ENCODE results near the gene SOSTDC1.
"Not testable (repeated sequence)": the region's sequence is repeated elsewhere in the genome, so short reads cannot be mapped to it uniquely, and the experiment has no call there.

Gene SOSTDC1, protein sequence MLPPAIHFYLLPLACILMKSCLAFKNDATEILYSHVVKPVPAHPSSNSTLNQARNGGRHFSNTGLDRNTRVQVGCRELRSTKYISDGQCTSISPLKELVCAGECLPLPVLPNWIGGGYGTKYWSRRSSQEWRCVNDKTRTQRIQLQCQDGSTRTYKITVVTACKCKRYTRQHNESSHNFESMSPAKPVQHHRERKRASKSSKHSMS

DNA sequence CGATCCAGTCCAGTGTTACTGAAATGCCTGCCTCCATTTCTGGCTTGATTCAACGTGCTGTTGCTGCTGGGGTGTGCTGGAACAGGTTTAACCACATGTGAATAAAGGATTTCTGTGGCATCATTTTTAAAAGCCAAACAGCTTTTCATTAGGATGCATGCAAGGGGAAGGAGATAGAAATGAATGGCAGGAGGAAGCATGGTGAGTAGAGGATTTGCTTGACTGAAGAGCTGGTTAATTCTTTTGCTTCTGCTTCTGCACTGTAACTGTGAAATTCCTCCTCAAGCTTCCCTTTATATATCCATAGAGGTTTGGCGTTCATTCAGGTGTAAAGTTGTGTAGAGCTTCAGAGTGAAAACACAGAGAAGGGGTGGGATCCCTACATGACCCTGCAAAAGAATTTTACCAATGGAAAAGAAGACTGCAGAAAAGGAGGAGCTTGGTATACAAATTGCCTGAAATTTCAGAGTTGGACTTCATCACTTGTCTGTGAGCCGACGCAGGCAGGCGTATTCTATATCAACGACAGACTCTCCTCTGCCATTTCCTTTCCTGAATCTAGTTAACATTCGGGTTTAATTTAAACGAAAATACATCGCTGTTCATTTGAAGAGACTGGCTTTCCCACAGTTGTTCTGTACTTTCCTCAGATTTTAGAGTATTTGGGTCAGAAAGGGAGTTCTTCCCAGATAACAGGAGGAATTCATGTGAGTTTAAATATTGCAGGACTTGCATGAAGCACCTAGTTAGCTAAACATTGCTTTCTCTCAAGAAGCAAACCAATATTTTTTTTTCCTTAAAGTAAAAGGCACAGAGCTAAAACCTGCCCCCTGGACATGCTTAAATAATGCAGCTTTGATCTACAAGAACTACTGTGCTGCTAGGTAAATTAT is at the start of gene SOSTDC1:
Gene SOSTDC1 (minus strand): TSS at position 270 of the 893 bp plus-strand sequence. CDS start 70 bp downstream, at position 200.
- no peak for DNase-seq

DNA sequence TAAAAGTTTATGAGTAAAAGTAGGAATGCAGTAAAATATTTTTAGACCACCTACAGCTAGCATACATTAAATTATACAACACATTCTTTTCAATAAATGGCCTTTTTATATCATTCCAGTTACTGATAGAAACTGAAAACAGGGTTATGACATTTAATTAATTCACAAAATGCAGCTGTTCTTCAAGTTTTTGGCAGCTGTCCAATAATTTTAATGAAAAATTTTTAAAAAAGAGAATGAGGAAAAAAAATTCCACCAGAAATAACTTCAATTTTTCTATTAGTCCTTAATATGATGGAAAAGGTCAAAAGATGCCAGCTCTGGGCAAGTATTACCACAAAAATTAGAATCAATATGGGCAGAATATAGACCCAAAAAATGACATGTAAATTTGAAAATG is 49.2 kb upstream of the SOSTDC1 start:
- no peak for DNase-seq

DNA sequence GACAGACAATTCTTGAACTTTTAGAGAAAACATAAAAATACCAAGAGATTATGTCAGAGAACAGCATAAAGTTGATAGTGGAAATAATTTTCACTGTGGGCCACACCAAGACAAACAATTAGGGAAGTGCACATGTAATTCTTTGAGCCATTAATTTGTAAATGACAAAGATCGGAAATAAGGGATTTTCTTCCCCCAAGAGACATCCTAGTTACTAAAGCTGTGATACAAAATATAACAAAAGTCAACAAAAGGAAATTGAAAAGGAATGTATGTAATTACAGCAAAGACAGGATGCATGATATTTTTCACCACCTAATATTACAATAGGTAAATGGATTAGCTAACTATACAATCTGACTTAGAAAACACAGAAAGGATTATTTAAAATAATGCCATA is 48.7 kb upstream of the SOSTDC1 start:
- DNase-seq: no peak

DNA sequence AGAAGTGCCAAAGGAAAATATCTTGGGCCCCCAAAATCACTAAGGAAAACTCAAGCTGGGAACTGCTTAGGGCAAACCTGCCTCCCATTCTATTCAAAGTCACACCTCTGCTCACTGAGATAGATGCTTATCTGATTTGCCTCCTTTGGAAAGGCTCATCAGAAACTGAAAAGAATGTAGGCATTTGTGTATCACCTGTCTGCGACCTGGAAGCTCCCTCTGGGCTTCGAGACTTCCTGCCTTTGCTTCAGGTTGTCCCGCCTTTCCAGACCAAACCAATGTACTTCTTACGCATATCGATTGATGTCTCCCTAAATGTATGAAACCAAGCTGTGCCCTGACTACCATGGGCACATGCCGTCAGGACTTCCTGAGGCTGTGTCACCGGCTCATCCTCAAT is 46.6 kb upstream of the SOSTDC1 start:
- DNase-seq: no peak

DNA sequence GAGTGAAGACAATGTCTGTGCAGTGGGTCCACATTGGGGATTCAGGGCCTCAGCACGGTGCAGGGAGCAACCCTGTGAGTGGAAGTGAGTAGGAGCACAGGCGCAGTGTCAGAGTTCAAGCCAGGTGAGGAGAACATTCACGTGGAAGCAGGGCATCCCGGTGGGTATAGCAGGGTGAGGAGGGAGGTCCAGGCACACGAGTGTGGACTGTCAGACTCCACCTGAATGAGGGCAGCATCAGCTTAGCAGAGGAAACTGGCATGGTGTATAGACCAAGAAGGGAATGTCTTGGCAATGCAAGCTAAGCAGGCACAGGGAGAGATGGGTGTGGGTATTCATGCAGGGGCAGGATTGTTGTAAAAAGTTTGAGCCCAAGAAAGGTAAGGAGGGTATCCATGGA is 45.8 kb upstream of the SOSTDC1 start:
- DNase-seq: no peak

DNA sequence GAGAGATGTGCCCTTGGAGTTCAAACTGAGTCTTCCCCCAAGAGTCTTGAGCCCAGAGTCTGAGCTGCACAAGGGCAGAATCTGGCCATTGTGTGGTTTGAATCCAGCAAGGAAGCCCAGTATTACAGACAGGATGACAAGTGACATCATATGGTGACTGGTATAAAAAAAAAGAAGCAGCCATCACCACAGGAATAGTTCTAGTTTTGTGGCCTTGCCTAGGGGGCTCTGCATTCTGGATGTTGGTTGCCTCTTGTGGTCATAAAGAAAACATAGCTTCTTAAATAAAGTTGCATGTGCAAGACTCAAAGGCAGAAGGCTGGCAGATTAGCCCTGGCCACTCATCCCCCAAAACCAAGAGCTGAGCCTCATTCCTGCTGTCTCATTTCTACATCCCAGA is 44.3 kb upstream of the SOSTDC1 start:
- no peak for DNase-seq

DNA sequence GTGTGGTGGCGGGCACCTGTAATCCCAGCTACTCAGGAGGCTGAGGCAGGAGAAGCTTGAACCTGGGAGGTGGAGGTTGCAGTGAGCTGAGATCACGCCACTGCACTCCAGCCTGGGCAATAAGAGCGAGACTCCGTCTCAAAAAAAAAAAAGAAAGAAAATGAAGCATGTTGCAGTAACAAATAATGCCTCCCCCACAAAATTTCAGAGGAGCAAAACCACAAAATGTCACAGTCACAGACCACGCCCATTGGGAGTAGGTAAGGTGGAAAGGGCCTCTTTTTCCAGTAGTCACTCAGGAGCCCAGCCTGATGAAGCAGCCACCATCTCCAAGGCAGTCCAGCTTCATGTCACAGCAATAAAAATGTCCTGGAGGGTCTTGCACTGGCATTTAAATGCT is 40.9 kb upstream of the SOSTDC1 start:
- not testable (repeated sequence) for DNase-seq

DNA sequence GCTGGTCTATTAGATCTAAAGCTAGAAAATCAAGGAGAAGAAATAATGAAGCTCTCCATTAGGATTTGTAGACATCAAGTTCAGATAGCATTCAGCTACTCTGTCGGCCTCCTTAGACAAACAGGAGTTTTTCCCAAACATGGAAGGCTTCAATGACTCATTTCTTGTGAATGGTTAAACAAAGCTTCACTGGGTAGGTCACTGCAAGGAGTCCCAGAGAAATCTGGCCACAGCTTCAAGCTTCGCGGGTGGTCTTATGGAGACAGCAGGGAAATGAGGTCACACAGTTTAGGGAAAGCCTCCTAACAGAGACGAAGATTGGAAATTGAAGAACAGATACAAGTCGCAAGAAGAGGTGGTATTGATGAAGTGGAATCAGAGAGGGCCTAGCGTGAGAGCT is 38.5 kb upstream of the SOSTDC1 start:
- no peak for DNase-seq

DNA sequence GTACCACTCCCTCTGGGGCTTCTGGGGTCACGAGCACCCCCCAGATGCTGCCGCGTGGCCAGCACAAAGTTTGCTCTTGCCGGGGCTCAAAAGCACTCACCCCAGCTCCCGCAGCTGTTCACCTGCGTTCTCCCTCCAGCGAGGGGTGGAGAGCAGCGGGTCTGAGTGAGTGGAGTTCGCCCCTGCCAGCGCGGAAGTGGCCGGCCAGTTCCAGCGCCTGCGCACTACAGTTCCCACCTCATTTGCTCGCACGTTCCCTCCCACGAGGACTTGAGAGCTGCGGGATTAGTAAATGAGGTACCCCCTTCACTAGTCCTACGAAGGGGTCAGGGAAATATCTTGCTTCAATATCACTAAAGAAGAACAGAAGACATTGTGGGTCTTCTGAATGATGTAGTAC is 36.8 kb upstream of the SOSTDC1 start:
- no peak for DNase-seq

DNA sequence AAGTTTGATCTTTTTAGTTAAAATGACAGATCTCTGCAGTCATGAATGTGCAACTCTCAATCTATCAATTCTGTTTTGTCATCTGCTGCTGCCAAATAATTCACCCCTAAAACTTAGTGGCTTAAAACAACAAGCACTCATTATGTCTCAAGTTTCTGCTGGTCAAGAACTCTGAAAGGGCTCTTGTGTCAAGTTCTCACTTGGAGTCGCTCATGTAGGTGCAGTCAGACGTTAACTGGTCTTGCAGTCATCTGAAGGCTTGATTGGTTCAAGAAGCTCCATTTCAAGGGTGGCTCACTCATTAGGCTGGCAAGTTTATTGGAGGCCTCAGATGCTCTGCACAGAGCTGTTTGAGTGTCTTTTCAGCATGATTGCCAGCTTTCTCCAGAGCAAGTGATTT is 32.6 kb upstream of the SOSTDC1 start:
- no peak for DNase-seq

DNA sequence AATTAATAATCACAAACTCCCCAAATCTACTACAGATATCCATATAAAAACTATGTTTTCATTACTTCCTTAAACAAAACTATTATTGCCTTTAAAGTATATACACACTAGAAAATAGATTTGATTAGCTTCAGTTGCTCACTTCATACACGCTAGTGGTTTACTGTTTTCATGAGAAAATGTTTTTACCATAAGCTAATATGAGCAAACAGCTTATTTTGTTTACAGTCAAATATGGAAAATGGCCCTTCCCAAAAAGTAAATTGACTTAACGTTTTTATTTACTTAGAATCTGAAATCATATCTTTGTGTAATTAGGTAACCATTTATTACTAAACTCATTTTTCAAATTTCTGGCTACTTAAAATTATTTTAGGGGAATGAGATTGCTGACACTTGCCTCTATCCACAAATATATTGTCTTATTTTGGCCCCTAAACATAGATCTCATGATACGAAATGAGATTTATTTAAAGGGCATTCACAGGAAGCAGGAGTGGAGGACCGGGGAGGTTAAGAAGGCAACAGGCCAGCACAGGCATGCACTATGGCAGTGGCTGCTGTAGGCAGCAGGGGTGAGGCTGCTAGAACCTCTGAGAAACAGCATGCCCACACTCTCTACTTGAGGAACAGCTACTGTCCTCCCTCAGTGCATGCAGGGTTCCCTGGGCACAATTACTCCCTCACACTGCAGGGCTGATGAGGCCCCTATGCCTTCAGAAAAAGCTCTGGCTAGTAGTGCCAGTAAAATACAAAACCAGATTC is 29.6 kb upstream of the SOSTDC1 start:
- DNase-seq: no peak

DNA sequence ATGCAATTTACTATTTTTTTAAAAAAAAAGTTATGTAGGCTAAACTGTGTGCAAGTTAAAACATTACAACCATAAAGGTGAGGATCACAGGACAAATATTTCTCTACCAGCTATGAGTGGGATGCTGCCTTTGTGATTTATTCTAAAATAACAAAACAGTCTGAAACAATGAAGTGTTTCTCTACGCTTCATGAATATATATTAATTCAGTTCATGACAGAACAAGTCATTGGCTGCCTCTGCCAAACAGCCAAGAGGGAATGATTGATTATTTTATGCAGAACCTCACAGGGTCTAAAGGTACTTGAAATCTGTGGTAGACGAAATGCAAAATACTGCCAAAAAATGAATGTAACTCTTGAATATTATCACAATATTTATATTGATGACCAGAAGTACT is 29.0 kb upstream of the SOSTDC1 start:
- no peak for DNase-seq

DNA sequence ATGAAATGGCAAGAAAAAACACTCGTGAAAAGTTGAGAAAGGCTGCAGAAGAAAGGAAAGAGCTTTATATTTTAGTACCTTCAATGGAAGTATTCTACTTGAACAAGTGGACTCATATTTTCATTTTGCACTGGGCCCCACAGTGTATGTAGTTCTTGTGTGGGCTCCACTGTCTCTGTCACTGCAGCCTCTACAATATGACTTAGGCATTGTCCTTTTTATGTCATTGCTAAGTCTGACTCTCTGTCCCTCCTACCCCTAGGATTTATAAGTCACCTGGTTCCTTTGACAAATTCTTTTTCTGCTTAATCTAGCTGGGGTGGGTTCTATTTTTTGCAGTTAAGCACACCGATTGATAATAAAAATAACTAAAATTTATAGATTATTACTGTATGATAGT is 27.7 kb upstream of the SOSTDC1 start:
- DNase-seq: no peak

DNA sequence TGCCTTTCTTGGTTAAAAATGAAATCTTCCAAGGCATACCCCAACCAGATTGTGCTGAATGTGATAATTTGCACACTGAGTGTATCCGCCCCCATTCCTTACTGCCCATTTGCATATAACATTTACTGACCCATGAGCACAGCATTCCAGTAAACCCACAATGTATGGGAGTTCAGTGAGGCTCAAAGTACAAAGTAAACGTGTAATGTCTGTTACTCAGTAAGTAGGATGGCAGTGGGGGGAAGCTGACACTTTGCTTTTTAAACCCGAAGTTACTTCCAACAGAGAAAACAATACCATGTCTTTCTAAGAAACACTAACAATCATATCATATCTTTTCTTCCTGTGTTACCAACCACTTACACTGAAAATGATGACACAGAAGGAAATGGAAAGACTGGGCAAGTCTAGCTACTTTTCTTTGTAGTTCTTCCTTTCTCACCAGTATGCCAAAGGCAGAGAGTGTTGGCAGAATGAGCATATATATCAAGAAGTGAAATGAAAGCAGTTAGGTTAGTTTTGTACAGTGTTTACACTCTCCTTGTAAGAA is 27.1 kb upstream of the SOSTDC1 start:
- no peak for DNase-seq

DNA sequence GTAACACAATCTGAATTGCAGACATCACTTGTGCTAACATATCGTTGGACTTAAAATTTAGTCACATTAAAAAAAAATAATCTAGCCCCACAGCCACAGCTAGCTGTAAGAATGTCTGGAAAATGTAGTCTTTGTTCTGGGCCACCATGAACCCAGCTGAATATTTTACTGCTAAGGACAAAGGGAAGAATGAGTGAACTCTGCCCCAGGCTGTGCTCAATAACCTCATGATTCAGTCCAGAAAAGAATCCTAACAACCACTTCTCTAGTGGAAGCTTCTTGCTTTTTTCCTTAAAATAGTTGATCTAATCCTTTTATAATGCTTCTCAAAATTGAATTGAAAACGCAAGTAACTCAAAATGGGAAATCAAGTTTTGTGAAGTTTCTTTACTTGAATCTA is 25.6 kb upstream of the SOSTDC1 start:
- DNase-seq: no peak

DNA sequence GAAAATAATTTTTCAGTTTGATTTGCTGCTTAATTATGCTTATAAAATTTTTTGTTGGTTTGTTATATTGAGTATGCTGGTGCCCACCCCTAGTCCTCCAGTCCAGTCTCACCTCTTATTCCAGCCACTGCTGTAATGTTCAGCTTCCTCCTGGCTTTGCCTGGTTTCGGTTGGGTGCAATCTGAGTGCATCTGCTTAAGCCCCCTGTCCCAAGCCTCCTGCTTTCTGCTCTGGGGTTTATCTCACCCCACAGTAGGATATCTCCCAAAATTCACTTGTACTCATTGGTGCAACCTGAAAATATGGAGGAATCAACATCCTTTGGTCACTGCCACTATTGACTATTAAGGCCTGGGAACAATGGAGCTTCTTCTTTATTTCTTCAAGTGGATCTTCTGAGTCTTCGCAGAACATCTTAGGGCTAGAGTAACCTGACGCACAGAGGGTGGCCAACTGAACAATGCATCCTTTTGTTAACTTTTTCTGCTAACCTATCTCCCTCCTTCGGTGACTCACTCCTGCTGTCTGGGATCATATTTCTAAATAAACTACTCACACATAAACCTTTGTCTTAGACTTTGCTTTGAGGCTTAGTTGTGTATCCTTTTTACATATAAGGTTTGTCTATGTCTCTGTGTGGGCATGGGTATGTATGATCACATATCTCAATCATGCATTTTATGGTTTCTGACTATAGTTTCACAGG is 19.1 kb upstream of the SOSTDC1 start:
- no peak for DNase-seq

DNA sequence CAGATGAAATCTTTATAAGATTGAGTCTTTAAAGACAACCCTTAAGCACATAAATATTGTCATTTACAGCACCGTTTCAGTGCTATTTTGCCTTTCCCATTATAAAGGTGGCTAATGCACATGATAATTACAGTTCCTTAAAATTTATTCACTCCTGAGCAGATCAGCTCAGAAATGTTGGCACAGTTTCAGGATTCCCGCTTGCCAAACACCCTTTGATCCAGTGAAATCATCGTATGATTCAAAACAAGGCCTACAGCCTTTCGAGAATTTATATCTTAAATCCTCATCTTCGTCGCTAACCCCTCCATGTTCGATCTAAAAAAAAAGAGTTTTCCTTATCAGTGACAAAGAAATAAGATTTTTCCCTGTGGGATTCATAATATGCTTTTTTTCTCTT is 14.1 kb upstream of the SOSTDC1 start:
- no peak for DNase-seq

DNA sequence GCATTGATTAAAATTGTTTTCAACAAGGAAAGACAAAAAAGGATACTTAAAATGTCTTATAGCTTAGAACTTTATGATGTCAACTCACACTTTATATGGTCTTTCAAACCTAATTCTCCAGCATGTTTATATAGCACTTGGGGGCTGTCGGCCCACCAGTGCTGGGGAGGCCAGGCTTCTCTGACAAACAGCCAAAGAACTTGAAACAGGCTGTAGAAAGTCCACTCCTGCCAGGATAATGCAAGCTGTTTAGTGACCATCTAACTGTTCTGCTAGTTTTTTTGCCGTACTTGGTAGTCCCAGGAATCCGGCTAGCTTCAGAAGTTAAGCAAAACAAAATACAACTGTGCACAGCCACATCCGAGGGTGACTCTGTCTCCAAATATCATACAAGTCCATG is 13.6 kb upstream of the SOSTDC1 start:
- no peak for DNase-seq

DNA sequence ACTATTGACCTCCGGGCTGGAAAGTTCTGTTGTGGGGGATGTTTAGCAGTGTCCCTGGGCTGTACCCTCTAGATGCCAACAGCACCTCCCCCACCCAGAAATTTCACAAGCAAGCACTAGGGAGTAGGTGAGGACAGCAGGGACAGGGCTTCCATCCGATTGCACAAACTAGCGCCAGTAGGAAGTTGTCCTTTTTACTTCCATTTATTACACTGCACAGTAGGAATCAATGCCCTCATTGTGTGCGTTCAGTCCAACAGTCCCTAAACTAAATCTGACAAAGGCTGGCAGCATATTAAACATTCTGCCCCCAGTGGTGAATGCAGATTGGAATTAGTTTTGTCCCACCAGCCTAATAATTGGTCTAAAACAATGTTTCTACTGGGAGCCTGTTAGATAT is 6.4 kb upstream of the SOSTDC1 start:
- DNase-seq: no peak

DNA sequence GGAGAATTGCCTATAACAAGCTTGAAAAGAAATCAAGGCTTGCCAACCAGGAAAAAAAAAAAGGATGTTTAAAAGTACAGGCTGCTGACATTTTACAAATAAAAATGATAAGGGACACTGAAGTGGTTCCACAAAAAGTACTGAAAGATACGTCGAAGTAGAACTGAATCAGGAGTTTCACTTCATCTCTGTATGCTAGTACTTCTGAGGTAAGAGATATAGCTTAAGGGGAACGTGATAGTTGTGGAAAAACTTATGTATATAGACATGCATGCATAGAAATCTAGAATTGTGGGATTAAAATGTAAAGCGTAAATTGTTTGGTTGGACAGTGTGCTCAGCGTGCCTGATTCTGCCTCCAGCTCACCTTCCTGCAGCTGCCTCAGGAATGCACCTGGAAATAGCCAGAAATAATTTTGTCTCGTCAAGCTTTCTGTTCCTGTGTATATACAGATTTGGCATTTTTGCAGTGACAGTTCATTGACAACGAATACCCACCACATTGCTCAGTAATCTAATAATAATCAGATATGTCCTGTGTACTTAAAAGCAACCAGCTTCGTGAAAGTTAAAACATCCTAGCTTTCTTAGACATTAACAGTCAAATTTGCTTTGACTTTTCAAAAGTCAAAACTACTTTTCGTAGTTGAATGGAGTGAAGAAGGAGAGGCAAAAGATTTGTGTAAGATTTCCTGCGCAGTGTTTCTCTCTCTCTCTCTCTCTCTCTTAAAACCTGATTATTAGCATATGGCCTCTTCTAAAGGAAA is 1.4 kb downstream of the SOSTDC1 start:
- DNase-seq: no peak

DNA sequence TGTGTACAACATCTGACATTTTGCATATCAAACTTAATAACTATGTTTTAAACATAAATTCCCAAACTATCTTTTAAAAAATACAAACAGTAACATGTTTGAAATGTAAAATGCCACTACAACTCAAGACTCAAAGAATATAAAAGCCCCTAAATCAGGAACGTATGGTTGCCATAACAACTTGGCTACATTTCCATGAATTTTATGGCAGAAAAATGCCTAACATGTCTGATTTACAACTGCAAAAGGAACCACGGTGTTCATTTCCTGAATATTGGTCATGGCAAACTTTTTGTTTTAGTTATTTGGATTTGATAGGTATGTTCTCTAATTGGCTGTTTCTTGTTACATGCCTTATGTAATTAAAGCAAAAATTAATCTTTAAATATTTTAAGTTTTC is 2.0 kb downstream of the SOSTDC1 start:
- no peak for DNase-seq

DNA sequence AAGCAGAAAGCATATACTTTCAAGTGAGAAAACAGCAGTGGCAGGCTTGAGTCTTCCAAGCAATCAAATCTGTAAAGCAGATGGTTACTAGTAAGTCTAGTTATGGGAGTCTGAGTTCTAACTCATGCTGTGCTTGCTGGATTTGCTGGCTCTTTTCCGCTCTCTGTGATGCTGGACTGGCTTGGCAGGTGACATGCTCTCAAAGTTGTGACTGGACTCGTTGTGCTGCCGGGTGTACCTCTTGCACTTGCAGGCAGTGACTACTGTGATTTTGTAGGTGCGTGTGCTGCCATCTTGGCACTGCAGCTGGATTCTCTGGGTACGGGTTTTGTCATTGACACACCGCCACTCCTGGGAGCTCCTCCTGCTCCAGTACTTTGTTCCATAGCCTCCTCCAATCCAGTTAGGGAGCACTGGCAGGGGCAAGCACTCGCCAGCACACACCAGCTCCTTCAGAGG is 3.1 kb downstream of the SOSTDC1 start:
- no peak for DNase-seq

All from stimulated activated CD4-positive, alpha-beta T cell treated with anti-CD3 and anti-CD28 coated beads, Interleukin-4, amount 100 ng/mL, for 24 hours (primary cell).